ENCODE measurements around the gene B3GALT5. TPM values are rescaled to one million over a fixed set of nuclear protein-coding genes. Genes with fewer than 3 reads are reported as not detected.
A peak's percentile ranks its signal among the peaks of the same experiment; 100 is the strongest.
"Not testable (repeated sequence)": the region's sequence is repeated elsewhere in the genome, so short reads cannot be mapped to it uniquely, and the experiment has no call there.

B3GALT5 gene
- total RNA-seq, 1 donor from 2014 or later, result 8.7 TPM

DNA sequence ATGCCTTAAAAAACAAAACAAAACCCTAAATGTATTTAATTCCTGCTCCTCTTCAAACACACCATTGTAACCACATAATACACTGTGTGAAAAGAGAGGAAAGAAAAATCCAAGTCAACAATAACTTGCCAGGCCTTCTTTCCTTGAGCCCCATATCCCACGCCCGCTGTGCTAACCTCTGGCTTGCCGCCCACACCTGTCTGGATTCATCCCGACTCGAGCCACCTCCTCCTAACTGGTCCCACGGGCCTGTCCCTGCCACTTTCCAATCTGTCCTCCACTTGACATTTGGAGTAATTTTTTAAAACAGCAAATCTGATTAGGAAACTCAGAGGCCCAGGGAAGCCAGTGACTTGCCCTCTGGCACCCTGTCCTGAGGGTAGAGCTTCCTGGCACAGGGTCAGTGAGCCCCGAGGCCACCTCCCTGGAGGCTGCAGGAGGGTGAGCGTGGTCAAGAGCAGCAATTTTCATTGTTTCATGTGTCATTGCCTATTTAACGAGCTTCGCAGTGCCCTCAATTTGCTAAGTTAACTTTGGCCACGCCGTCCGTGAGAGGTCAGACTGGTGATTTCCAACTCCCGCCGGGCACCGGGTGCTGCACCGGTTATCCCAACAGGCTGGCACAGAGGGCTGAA is 54.1 kb downstream of the B3GALT5 start:
- peak; percentile 60 for DNase-seq (ENCODE audit: low read depth)

DNA sequence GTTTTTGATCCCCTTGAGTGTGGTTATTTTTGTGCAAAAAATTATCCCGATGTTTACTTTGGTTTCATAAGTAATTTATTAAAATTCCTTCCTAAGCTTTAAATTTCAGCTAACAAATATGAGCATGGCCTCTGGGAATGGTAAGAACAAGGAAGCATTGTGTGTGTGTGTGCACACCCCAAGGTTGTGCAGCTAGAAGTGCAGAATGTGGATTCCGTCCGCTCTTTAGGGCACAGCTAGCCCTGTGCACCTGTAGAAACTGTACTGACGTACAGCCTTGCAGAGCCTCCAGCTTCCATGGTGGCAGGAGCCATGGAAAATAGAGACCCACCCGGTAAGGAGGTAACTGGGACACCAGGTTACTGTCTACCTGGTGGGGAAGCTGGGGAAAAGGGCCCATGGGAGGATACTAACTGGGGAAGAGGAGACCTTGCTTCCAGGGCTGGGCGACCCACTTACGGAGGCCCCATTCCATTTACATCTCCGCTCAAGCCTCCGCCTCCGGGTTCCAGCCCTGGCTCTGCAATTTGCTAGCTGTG is 54.7 kb downstream of the B3GALT5 start:
- no peak for DNase-seq (ENCODE audit: low read depth)

DNA sequence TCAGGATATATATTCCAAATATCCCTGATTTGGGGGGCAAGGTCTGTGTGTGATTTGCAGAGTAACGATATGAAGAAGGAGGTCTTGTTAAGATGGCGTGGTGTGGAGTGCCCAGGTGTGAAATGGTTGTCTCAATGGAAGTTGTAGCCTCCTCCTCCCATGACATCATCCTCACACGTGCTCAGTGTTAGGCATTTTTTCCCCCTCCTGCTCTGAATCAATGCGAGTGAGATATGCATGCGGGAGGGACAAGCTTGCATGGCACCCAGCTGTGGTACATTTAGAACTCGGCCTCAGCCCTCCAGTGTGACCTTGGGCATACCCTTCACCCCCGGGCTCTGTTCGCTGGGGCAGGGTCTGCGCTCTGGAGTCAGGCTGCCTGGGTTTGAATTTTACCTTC is 55.6 kb downstream of the B3GALT5 start:
- DNase-seq (ENCODE audit: low read depth), result no peak

DNA sequence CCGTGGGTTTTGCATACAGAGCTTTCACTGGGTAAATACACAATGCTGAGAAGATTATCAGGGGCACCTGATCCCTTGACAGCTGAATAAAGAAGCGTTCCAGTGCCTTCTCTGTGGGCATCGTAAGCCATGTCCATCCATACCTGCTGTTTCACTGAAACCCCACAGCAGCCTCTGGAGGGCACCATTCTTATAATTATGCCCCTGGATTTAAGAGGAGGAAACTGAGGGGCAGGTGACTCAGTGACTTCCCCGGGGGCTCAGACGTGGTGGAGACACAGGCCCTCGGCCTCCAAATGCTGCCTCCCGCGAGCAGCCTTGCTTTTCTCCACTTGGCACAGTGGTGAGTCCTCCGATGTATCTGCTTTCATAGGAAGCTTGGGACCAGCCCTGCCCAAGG is 56.7 kb downstream of the B3GALT5 start:
- no peak for DNase-seq (ENCODE audit: low read depth)

DNA sequence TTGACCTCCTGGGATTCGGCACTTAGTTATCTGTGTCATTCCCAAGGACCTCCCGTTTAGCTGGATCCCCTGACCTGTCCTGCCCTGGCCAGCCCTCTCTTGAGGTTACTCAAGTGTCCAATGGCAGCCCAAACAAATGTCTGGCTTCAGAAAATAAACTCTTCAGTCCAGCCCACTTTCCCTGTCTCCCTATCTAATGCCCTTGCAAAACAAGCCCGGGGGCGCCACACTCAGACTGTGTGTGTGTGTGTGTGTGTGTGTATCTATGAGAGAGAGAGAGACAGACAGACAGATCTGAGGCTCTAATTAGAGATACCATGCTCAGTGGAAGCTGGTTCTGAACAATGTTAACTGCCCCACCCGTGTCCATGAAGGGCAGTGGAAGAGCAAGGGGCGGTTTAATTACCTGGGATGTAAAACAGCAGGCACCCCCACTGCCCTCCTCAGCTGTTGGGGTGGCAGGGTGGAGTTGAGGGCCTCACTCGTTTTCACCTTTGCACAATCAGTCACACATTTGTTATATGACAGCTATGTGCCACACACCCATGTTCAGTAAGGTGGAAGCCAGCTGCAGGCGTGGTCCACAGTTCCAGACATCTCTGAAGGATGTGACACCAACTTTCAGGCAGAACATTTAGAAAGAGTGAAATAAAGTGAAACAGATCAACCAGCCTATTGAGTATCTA is 57.4 kb downstream of the B3GALT5 start:
- no peak for DNase-seq (ENCODE audit: low read depth)

DNA sequence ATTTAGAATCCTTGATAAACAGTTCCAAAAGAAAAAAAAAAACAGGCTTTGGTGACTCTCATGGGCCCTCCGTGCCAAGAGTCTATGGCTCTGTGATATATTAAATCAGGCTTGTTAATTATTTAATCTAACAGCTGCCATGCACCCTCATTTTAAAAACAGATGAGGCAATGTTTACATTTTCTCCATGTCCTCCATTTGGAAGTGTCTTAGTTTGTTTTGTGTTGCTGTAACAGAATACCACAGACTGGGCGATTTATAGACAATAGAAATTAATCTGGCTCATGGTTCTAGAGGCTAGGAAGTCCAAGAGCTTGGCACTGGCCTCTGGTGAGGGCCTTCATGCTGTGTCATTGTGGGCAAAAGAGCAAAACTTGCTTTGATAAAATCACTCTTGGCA is 58.0 kb downstream of the B3GALT5 start:
- DNase-seq (ENCODE audit: low read depth), result peak; percentile 82

GRCh38 chr21:39671986-39672385 is 59.2 kb downstream of the B3GALT5 start:
- no peak for DNase-seq (ENCODE audit: low read depth)

- no peak for DNase-seq (ENCODE audit: low read depth)
Observed at GRCh38 chr21:39673163-39673562, 60.4 kb downstream of the B3GALT5 start.

- DNase-seq (ENCODE audit: low read depth), result no peak
Observed at GRCh38 chr21:39673736-39674135, 61.0 kb downstream of the B3GALT5 start.

DNA sequence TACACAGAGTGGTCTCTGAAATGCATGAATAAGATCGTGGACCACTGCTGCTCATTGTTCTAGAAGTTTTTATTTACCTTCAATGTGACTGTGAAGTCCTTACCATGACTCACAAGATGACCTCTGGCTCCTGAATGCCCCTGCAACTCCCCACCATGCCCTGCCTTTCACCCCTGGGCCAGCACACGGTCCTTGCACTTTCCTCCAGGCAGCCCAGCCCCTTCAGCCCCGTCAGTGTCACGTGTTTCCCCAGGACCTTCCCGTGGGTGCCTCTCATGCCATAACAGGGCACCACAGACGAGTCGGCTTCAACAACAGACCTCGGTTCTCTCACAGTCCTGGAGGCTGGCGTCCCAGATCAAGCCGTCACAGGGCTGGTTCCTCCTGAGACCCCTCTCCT is 62.1 kb downstream of the B3GALT5 start:
- no peak for DNase-seq (ENCODE audit: low read depth)

DNA sequence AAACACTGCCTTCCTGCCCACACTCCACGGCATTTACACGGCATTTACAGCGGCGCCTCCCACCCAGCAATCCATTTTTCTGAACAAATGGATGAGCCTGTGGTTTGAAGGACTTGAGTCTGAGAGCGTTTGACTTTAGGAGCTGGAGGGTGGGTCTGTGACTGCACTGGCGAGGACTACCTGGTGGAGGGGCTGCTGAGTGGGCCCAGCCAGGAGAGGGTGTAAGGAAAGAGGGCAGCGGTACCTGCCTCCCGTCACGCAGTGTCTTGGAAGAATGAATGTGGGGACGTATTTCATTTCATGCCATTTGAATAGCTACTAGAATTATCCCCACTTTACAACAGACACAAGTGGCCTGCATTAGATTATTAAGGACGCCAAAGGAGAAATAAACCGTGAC is 62.9 kb downstream of the B3GALT5 start:
- no peak for DNase-seq (ENCODE audit: low read depth)

DNA sequence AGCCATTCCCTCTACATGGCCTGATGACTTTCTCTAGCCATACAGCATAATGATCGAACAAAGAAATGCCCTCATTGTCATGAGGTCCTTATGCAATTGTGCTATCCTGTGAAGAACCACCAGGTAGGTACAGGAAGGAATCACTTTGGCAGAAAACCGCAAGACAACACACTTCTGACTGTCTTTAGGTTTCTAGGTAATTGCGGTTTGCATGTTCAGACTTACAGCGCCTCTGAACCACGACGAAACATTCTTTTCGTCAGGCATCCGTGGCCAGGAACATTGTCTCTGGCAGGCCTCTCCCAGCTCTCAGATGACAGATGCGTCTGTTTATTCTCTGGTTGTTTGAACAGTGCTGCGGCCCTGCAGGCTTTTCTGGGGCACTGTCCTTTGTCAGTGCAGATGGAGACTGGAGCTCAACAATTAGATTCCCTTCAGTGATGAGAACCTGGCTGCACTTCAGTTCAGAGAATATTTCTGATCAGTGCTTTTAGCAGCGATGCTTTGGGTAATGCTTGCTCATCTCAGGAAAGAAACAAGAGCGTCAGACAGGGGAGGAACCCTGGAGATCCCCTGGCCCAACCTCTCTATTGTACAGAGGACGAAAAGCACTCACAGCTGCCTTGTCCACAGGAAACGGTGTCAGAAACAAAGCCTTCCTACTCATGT is 63.4 kb downstream of the B3GALT5 start:
- peak; percentile 93 for DNase-seq (ENCODE audit: low read depth)

- DNase-seq (ENCODE audit: low read depth), result no peak
Observed at GRCh38 chr21:39680216-39680615, 67.5 kb downstream of the B3GALT5 start.

DNA sequence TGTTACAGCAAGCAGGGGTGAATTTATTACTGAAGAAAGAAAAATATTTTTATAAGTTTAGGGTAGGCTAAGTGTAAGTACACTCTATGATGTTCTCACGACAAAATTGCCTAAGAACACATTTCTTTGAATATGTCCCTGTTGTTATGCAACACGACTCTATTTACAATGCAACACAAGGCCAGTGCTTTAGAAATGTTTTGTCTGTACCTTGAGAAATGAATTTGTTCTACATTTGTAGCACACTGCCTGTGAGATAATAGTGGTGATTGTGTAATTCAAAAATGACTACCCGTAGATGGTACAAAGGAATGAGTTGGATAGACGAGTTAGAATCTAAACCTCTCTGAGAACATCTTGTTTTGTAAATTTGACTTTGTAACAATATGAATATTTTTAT is 68.5 kb downstream of the B3GALT5 start:
- DNase-seq (ENCODE audit: low read depth), result peak; percentile 29

GRCh38 chr21:39681845-39682244 is 69.1 kb downstream of the B3GALT5 start:
- peak; percentile 87 for DNase-seq (ENCODE audit: low read depth)

DNA sequence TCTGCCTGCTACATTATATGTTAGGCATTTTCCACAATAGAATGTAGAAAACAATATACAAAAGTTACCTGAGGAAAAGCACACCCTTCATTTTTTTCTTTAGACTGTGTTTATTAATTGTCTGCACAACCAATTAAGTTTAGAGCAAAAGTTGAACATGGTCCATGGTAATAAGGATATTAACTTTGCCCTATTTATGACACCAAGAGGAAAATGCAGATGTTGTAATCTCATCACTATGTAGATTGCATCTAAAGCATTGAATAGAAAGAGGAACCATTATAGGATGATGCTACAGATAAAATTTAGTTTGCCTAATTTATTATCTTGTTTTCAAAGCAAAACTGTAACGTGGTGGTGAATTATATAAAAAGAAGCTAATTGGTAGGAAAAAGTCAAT is 72.5 kb downstream of the B3GALT5 start:
- DNase-seq (ENCODE audit: low read depth), result no peak

DNA sequence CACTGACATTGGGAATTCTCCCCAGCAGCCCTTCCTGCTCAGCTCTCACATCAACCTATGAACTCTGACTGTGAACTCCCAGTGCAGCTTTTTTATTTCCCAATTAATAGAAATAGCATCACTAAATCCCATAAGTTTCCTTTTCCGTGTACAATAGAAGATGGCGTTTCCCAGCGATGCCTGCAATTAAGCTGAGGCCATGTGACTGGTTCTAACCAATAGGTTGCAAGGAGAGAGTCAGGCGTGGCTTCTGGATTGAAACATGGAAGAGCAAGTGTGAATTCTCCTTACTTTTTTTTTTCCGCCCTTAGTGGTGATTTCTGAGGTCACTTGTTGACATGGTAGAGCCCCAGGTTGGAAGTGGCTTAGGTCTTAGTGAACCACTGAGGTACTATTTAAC is 73.3 kb downstream of the B3GALT5 start:
- no peak for DNase-seq (ENCODE audit: low read depth)

DNA sequence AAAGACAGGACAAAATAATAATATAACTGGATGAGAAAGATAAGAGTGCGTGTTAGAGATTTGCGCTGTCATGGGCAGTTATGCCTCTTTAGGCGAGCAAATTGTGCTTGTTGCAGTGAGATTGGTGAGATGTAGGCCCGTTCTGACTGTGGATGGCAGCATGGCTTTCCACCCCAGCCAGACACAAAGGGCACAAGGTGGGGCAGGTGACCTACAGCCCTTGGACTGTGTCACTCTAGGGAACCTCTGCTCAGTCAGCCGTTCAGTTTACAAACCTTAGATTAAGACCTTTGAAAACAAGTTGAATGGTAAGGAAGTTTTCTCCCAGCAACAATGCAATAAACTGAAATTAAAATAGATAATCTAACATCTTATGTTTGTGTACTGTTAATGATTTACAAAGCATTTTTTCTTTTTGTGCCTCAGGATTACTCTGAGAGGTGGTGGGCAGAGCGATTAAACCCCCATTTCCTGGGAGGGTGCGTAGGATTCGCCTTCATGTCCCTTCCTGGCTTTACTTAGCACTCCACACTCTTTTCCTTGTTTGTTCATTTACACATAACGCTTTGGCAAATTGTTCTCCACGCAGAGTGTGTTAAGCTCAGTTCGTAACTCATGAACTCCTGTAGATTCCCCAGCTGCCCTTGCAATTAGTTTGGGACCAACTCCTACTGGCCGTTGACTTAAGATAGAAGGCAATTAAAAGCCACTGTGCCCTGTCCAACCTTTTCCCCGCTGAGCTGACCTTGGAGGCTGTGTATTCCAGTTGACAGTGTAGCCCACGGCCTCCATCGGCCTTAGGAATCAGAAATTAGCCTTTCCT is 74.1 kb downstream of the B3GALT5 start:
- no peak for DNase-seq (ENCODE audit: low read depth)

DNA sequence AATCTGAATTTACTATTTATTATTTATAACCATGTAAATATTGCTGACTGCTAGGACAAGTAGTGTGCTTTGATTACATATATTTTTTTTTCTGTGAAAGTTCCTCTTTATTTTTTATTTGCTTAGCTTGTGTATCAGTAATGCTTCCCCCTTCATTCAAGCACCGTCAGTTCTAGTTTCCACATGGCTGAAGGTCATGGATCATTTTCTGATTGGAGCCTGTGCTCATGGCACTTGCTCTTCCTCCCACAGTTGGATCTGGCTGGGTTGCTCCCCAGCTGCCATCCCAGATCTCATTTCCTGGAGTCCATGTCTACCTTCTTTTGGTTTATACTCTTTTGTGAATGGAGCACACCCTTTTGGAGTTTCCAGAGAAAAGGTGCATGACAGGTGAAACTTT is 75.3 kb downstream of the B3GALT5 start:
- DNase-seq (ENCODE audit: low read depth), result no peak

DNA sequence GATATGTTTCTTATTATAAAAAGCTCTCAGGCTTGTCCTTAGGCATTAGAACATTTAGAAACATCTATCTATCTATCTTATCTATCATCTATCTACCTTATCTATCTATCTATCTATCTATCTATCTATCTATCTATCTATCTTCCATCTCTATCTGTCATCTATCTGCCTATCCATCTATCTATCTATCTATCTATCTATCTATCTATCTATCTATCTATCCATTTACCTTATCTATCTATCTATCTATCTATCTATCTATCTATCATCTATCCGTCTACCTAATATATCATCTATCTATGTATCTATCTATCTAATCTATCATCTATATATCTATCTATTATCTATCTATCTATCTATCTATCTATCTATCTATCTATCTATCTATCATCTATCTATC is 77.1 kb downstream of the B3GALT5 start:
- DNase-seq (ENCODE audit: low read depth), result not testable (repeated sequence)

DNA sequence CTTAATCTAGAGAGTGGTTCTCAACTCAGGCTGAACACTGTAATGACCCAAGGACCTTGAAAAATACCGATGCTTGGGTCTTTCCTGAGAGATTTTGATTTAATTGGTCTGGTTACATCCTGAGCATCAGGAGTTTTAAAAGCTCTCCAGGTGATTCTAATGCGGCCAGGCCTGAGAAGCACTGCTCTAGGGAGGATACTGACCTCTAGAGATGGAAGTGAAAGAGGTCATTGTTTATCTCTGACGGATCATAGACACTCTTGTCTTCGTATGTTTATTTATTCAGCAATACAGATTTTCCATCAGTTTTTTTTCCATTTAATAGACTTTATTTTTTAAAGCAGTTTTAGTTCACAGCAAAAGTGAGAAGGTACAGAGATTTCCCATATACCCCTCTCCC is 77.7 kb downstream of the B3GALT5 start:
- DNase-seq (ENCODE audit: low read depth), result no peak

GRCh38 chr21:39694750-39695149 is 82.0 kb downstream of the B3GALT5 start:
- DNase-seq (ENCODE audit: low read depth), result no peak

Measured in renal cortical epithelial cell (primary cell).